Keratinocyte (primary cell): ENCODE results near the gene PCDHA4. TPM values are rescaled to one million over a fixed set of nuclear protein-coding genes. Genes with fewer than 3 reads are reported as not detected.

Experiments
- DNase-seq: peaks from one replicate; pipeline ENCODE4 v3.0.0-alpha.2; 2011; ENCODE audit warnings: low read depth, missing footprints, low spot score
- FAIRE-seq: peaks from 2 replicates; lab custom pipeline; 2011; peaks lifted over from hg19 to GRCh38; lab: Jason Lieb, UNC
- H2AFZ ChIP-seq: 2 replicates; pipeline ENCODE4 v1.6.0; 2012; ENCODE audit warnings: low read length, control low read depth, inconsistent platforms; ENCODE audit not compliant: control insufficient read depth
- H3K27ac ChIP-seq: 2 replicates; pipeline ENCODE4 v1.5.1; 2011; ENCODE audit warnings: low read length; ENCODE audit not compliant: control insufficient read depth, insufficient read depth
- H3K27me3 ChIP-seq: 3 replicates; pipeline ENCODE4 v1.6.0; 2011; ENCODE audit warnings: low read length; ENCODE audit not compliant: control insufficient read depth, insufficient read depth; ENCODE audit errors: extremely low read depth
- H3K36me3 ChIP-seq, 2 experiments: 2 replicates in 1 of 2; 3 replicates in 1 of 2; pipeline ENCODE4 v1.5.1; 2011; ENCODE audit warnings: low read length in 2 of 2, mild to moderate bottlenecking in 1 of 2; ENCODE audit not compliant: control insufficient read depth in 2 of 2, insufficient read depth in 2 of 2; ENCODE audit errors: extremely low read depth in 1 of 2
- H3K4me1 ChIP-seq: 3 replicates; pipeline ENCODE4 v1.5.1; 2011; ENCODE audit warnings: low read length; ENCODE audit not compliant: control insufficient read depth, insufficient read depth; ENCODE audit errors: extremely low read depth
- H3K4me2 ChIP-seq: 3 replicates; pipeline ENCODE4 v1.6.0; 2011; ENCODE audit warnings: low read depth, low read length; ENCODE audit not compliant: control insufficient read depth, insufficient read depth; ENCODE audit errors: extremely low read depth
- H3K4me3 ChIP-seq, 3 experiments: fragments of 200-600 bp in 1 of 3; sonication (generic) in 1 of 3; 2 replicates in 2 of 3; 3 replicates in 1 of 3; pipeline ENCODE4 v1.5.1; 2011 to 2016; ENCODE audit warnings: low read length in 3 of 3, mild to moderate bottlenecking in 3 of 3, control low read depth in 2 of 3, inconsistent platforms in 1 of 3, low read depth in 1 of 3, mixed read lengths in 1 of 3, mixed run types in 1 of 3, moderate library complexity in 1 of 3; ENCODE audit not compliant: control insufficient read depth in 2 of 3, insufficient read depth in 2 of 3; ENCODE audit errors: extremely low read depth in 1 of 3
- H3K79me2 ChIP-seq: 2 replicates; pipeline ENCODE4 v1.6.0; 2012; ENCODE audit warnings: low read length; ENCODE audit not compliant: control insufficient read depth, insufficient read depth
- H3K9ac ChIP-seq: 3 replicates; pipeline ENCODE4 v1.6.0; 2011; ENCODE audit warnings: low read length; ENCODE audit not compliant: control insufficient read depth, insufficient read depth; ENCODE audit errors: extremely low read depth
- H3K9me1 ChIP-seq: 3 replicates; pipeline ENCODE4 v1.6.0; 2011; ENCODE audit warnings: low read length; ENCODE audit not compliant: control insufficient read depth, insufficient read depth; ENCODE audit errors: extremely low read depth
- H3K9me3 ChIP-seq: 2 replicates; pipeline ENCODE4 v1.5.1; 2012; ENCODE audit warnings: low read depth, low read length; ENCODE audit not compliant: control insufficient read depth
- H4K20me1 ChIP-seq: 3 replicates; pipeline ENCODE4 v1.6.0; 2011; ENCODE audit warnings: low read length; ENCODE audit not compliant: control insufficient read depth, insufficient read depth; ENCODE audit errors: extremely low read depth
- CTCF ChIP-seq, 3 experiments: IDR thresholded peaks in 1 of 3; conservative IDR thresholded peaks in 1 of 3; optimal IDR thresholded peaks in 1 of 3; 2 replicates in 2 of 3; 3 replicates in 1 of 3; pipeline versions ENCODE3 to v1.5.1; 2011; ENCODE audit warnings: low read length in 3 of 3, mild to moderate bottlenecking in 3 of 3, moderate library complexity in 2 of 3, control low read depth in 1 of 3, inconsistent platforms in 1 of 3; ENCODE audit not compliant: insufficient read depth in 2 of 3; ENCODE audit errors: extremely low read depth in 1 of 3
- EZH2 ChIP-seq: IDR thresholded peaks from one replicate; pipeline ENCODE4 v1.6.1; 2012; ENCODE audit warnings: inconsistent platforms, mild to moderate bottlenecking, low read length, moderate library complexity
- dilution Hi-C: fragments of 300-500 bp; cut with MboI; formaldehyde crosslinking; loops from one replicate; pipeline ENCODE4 v1.7.0; 2020; ENCODE audit warnings: low sequenced_read_pairs; ENCODE audit not compliant: extremely low pct_ligation_motif_present
- polyA plus RNA-seq, 5 experiments: library from polyadenylated mRNA; depleted of rRNA in 3 of 5; stranded (reverse) in 3 of 5; stranded (forward) in 1 of 5; unstranded in 1 of 5; fragments of >200 nt; gene quantifications; 1 replicate in 1 of 5; 2 replicates in 3 of 5; 3 replicates in 1 of 5; pipeline versions ENCODE4 v1.2.1 to v1.2.3, GENCODE V29; 2011 to 2012; ENCODE audit warnings: missing spikeins in 2 of 5, low read depth in 1 of 5, low replicate concordance in 1 of 5

The PCDHA4 gene
- polyA plus RNA-seq, 1 donor (not counting 4 experiments of a cell fraction or from before 2014, with no cell fraction given) = 0.01 TPM

GRCh38 chr5:140823475-140823874 is 16.6 kb downstream of the PCDHA4 start:
- Histone ChIP-seq H3K4me1 (no peaks in the 10 kb centered on the region), H3K27me3 (no peaks in the 10 kb centered on the region), H3K79me2 (no peaks in the 10 kb centered on the region), H3K4me3 (no peak overlapping the region), H2AFZ (no peak overlapping the region), H3K9me3 (peaks cover 9% of the 10 kb centered on the region), H3K9me1 (no peaks in the 10 kb centered on the region), H3K4me2 (no peak overlapping the region), H3K9ac (no peak overlapping the region), H4K20me1 (no peaks in the 10 kb centered on the region), H3K27ac (no peak overlapping the region), H3K36me3 (no peaks in the 10 kb centered on the region)
- dilution Hi-C loops = no loop called here
- FAIRE-seq (no peak), DNase-seq (no peak)
- no peak for TF ChIP-seq EZH2
- no peak for TF ChIP-seq CTCF (optimal IDR thresholded peaks at IDR 0.05 in 1 of 3, IDR thresholded peaks at IDR 0.05 in 1 of 3, conservative IDR thresholded peaks at IDR 0.05 in 1 of 3; ENCODE audit: extremely low read depth in 1 of 3, insufficient read depth in 2 of 3, low read length in 3 of 3)

- TF ChIP-seq EZH2 (no peak), CTCF (optimal IDR thresholded peaks at IDR 0.05 in 1 of 3, IDR thresholded peaks at IDR 0.05 in 1 of 3, conservative IDR thresholded peaks at IDR 0.05 in 1 of 3; ENCODE audit: extremely low read depth in 1 of 3, insufficient read depth in 2 of 3, low read length in 3 of 3) (no peak)
- no peak for FAIRE-seq
Measured at GRCh38 chr5:140827704-140828361, 21.0 kb downstream of the PCDHA4 start, which contains the start of gene PCDHA6. Gene PCDHA6 (plus strand): TSS chr5:140827960. CDS start chr5:140828092, 132 bp downstream.

More at GRCh38 chr5:140827704-140828361, 21.0 kb downstream of the PCDHA4 start, which contains the start of gene PCDHA6:
- dilution Hi-C loops = no loop called here
- H3K79me2 ChIP-seq = no peaks in the 10 kb centered on the region
- H3K27ac ChIP-seq = no peak within 1 kb of the TSS
- no peaks in the 10 kb centered on the region for H3K36me3 ChIP-seq
- no peaks in the 10 kb centered on the region for H3K4me1 ChIP-seq
- no peak within 1 kb of the TSS for H3K4me2 ChIP-seq
- H3K4me3 ChIP-seq = no peak within 1 kb of the TSS
- no peaks in the 10 kb centered on the region for H3K9me1 ChIP-seq
- H3K9ac ChIP-seq = no peak within 1 kb of the TSS
- H3K27me3 ChIP-seq = no peaks in the 10 kb centered on the region
- H4K20me1 ChIP-seq = no peaks in the 10 kb centered on the region
- H2AFZ ChIP-seq = no peak within 1 kb of the TSS
- no peak for DNase-seq
- H3K9me3 ChIP-seq = peaks cover 11% of the 10 kb centered on the region
